Trophoblast cell (in vitro differentiated cells and primary cell): ENCODE measurements around the gene SMTN.

Experiments
- DNase-seq, 2 donors: peaks; one replicate each; pipeline ENCODE4 v3.0.0-alpha.2; 2016
- H2AFZ ChIP-seq: 2 replicates; pipeline ENCODE4 v1.6.1; 2013; ENCODE audit warnings: low read length, moderate library complexity, mild to moderate bottlenecking; ENCODE audit not compliant: insufficient read depth, poor library complexity
- H2AK5ac ChIP-seq: 2 replicates; pipeline ENCODE4 v1.6.1; 2013; ENCODE audit warnings: mild to moderate bottlenecking, low read length
- H2BK120ac ChIP-seq: 2 replicates; pipeline ENCODE4 v1.6.1; 2013; ENCODE audit warnings: low read length, mild to moderate bottlenecking, moderate library complexity; ENCODE audit not compliant: insufficient read depth, poor library complexity
- H2BK12ac ChIP-seq: 2 replicates; pipeline ENCODE4 v1.6.1; 2013; ENCODE audit warnings: mild to moderate bottlenecking, low read length, moderate library complexity
- H2BK5ac ChIP-seq: 2 replicates; pipeline ENCODE4 v1.6.1; 2013; ENCODE audit warnings: low read length, low read depth, moderate library complexity, mild to moderate bottlenecking; ENCODE audit not compliant: poor library complexity
- H3K14ac ChIP-seq: 2 replicates; pipeline ENCODE4 v1.6.1; 2013; ENCODE audit warnings: mild to moderate bottlenecking, low read length
- H3K18ac ChIP-seq: 2 replicates; pipeline ENCODE4 v1.6.1; 2013; ENCODE audit warnings: mild to moderate bottlenecking, low read length
- H3K23ac ChIP-seq: 2 replicates; pipeline ENCODE4 v1.6.1; 2013; ENCODE audit warnings: low read length
- H3K27ac ChIP-seq: 2 replicates; pipeline ENCODE4 v1.5.1; 2013; ENCODE audit warnings: low read depth, mild to moderate bottlenecking, inconsistent platforms, low read length, moderate library complexity
- H3K27me3 ChIP-seq: 2 replicates; pipeline ENCODE4 v1.6.1; 2013; ENCODE audit warnings: inconsistent platforms, mild to moderate bottlenecking, low read length, moderate library complexity; ENCODE audit not compliant: insufficient read depth
- H3K36me3 ChIP-seq, 2 experiments: 1 replicate in 1 of 2; 2 replicates in 1 of 2; pipeline ENCODE4 v1.6.1; 2013; ENCODE audit warnings: low read length in 2 of 2, mild to moderate bottlenecking in 2 of 2, moderate library complexity in 1 of 2; ENCODE audit not compliant: insufficient read depth in 2 of 2, control insufficient read depth in 1 of 2
- H3K4ac ChIP-seq: 2 replicates; pipeline ENCODE4 v1.6.1; 2013; ENCODE audit warnings: low read depth, mild to moderate bottlenecking, low read length, moderate library complexity
- H3K4me1 ChIP-seq, 2 experiments: 1 replicate in 1 of 2; 2 replicates in 1 of 2; pipeline ENCODE4 v1.6.1; 2013; ENCODE audit warnings: low read length in 2 of 2, mild to moderate bottlenecking in 2 of 2, moderate library complexity in 1 of 2; ENCODE audit not compliant: insufficient read depth in 2 of 2, control insufficient read depth in 1 of 2
- H3K4me2 ChIP-seq: 2 replicates; pipeline ENCODE4 v1.6.1; 2013; ENCODE audit warnings: inconsistent platforms, mild to moderate bottlenecking, low read length, moderate library complexity
- H3K4me3 ChIP-seq: 2 replicates; pipeline ENCODE4 v1.5.1; 2013; ENCODE audit warnings: mild to moderate bottlenecking, low read depth, low read length, inconsistent platforms
- H3K79me1 ChIP-seq: one replicate; pipeline ENCODE4 v1.6.1; 2013; ENCODE audit warnings: low read length
- H3K79me2 ChIP-seq: 2 replicates; pipeline ENCODE4 v1.6.1; 2013; ENCODE audit warnings: low read length, mild to moderate bottlenecking; ENCODE audit not compliant: control insufficient read depth, insufficient read depth, poor library complexity
- H3K9ac ChIP-seq: 2 replicates; pipeline ENCODE4 v1.6.1; 2013; ENCODE audit warnings: mild to moderate bottlenecking, low read length
- H3K9me3 ChIP-seq: 2 replicates; pipeline ENCODE4 v1.6.1; 2013; ENCODE audit warnings: low read depth, mild to moderate bottlenecking, control low read depth, inconsistent platforms, low read length; ENCODE audit not compliant: insufficient read depth
- H4K12ac ChIP-seq: 2 replicates; pipeline ENCODE4 v1.6.1; 2013; ENCODE audit warnings: low read depth, mild to moderate bottlenecking, low read length, moderate library complexity
- H4K8ac ChIP-seq: 2 replicates; pipeline ENCODE4 v1.6.1; 2013; ENCODE audit warnings: low read depth, mild to moderate bottlenecking, low read length, moderate library complexity
- H4K91ac ChIP-seq: one replicate; pipeline ENCODE4 v1.6.1; 2013; ENCODE audit warnings: low read depth, mild to moderate bottlenecking, low read length, moderate library complexity
- WGBS: extraction: QIAGEN DNeasy Blood & Tissue Kit; methylation state at CpG from one replicate; pipeline ENCODE4 v1.1.7; 2013; ENCODE audit warnings: missing lambda C conversion rate; ENCODE audit not compliant: insufficient read length, insufficient coverage; ENCODE audit errors: extremely low coverage; 5-methylcytosine and 5-hydroxymethylcytosine counted together

The SMTN gene

DNA sequence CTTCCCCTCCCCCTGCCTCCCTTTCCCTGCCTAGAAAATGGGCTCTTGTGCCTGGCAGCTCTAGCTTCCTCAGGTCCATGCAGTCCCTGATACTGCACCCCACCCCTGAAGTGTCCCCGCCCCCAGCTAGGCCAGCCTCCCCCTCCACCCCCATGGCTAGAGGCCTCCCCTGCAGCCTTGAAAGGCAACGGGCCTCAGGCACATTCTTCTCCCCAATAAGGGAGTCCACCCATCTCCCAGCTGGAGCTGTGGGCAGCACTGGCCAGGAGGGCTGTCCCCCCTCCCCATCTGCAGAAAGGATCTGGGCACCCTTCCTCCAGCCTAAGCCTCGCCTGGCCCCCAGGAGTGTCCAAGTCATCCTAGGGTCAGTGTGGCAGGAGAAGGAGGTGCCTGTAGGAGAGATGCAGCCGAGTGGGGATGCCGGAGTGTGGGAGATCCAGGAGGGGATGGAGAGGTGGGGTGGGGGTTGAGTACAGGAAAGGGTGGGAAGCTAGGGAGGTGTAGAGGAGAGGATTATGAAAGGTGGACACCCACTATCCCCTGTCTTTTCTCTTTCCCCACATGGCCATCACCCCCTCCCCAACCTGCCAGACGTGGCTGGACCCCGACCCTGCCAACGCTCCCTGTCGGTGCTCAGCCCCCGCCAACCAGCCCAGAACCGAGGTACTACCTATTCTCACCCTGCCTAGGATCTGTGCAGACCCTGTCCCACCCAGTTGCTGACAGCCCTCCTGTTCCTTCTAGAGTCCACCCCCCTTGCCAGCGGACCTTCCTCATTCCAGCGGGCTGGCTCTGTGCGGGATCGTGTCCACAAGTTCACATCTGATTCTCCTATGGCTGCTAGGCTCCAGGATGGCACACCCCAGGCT is 9.3 kb downstream of the SMTN start:
- no peak overlapping the region for H2AFZ ChIP-seq
- no peak overlapping the region for H4K12ac ChIP-seq
- H4K8ac ChIP-seq = no peak overlapping the region
- no peak overlapping the region for H3K4ac ChIP-seq
- H3K23ac ChIP-seq = no peak overlapping the region
- no CpG with 5 or more reads among the region's 15 CpGs for WGBS
- H3K36me3 ChIP-seq = peaks cover 84 to 92% of the 10 kb centered on the region in 2 experiments
- no peak overlapping the region for H2AK5ac ChIP-seq
- H3K9ac ChIP-seq = no peak overlapping the region
- no peak overlapping the region for H3K18ac ChIP-seq
- no peaks in the 10 kb centered on the region for H3K79me2 ChIP-seq
- no peak overlapping the region for H2BK120ac ChIP-seq
- H4K91ac ChIP-seq = no peak overlapping the region
- DNase-seq = no peak
- peaks cover 3% of the 10 kb centered on the region for H3K9me3 ChIP-seq
- H2BK5ac ChIP-seq = no peak overlapping the region
- H3K14ac ChIP-seq = no peak overlapping the region
- H3K27me3 ChIP-seq = no peaks in the 10 kb centered on the region
- H2BK12ac ChIP-seq = no peak overlapping the region
- H3K4me3 ChIP-seq = no peak overlapping the region
- peaks cover 1% of the 10 kb centered on the region for H3K79me1 ChIP-seq
- H3K4me1 ChIP-seq = no peaks in the 10 kb centered on the region
- no peak overlapping the region for H3K27ac ChIP-seq
- no peak overlapping the region for H3K4me2 ChIP-seq

DNA sequence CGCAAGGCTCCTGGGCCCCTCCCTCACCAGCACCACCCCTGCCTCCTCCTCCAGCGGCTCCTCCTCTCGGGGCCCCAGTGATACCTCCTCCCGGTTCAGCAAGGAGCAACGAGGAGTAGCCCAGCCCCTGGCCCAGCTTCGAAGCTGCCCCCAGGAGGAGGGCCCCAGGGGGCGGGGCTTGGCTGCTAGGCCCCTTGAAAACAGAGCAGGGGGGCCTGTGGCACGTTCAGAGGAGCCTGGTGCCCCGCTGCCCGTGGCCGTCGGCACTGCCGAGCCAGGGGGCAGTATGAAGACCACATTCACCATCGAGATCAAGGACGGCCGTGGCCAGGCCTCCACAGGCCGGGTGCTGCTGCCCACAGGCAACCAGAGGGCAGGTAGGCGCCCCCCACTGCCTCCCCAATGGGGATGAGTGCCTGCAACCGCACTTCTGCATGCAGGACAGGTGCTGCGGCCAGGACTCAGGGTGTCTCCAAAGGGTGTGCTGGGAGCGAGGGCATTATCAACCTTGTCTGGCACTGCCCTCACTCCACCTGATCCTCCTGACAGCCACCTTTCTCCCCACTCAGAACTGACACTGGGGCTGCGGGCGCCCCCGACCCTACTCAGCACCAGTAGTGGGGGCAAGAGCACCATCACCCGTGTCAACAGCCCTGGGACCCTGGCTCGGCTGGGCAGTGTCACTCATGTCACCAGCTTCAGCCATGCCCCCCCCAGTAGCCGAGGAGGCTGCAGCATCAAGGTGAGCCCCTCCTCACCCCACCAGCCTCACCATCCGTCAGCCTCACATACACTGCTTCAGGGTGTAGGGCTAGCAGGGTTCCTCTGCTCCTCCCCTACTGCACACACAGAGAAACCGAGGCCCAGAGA is 10.2 kb downstream of the SMTN start:
- Histone ChIP-seq H3K23ac (no peak overlapping the region), H3K18ac (no peak overlapping the region), H3K9ac (no peak overlapping the region), H3K79me1 (no peaks in the 10 kb centered on the region), H3K14ac (no peak overlapping the region), H3K27me3 (no peaks in the 10 kb centered on the region), H2AFZ (no peak overlapping the region), H2BK5ac (no peak overlapping the region), H3K9me3 (peaks cover 3% of the 10 kb centered on the region), H3K4me2 (no peak overlapping the region), H3K27ac (no peak overlapping the region), H2AK5ac (no peak overlapping the region), H3K4me1 (no peaks in the 10 kb centered on the region), H3K36me3 (peaks cover 92 to 93% of the 10 kb centered on the region in 2 experiments), H4K91ac (no peak overlapping the region), H2BK12ac (no peak overlapping the region), H4K12ac (no peak overlapping the region), H3K79me2 (no peaks in the 10 kb centered on the region), H3K4me3 (no peak overlapping the region), H3K4ac (no peak overlapping the region), H2BK120ac (no peak overlapping the region), H4K8ac (no peak overlapping the region)
- no peak for DNase-seq
- no CpG with 5 or more reads among the region's 29 CpGs for WGBS

GRCh38 chr22:31092161-31092560 is 11.0 kb downstream of the SMTN start:
- no peak for DNase-seq
- H3K18ac ChIP-seq = no peak overlapping the region
- H2AK5ac ChIP-seq = no peak overlapping the region
- no peak overlapping the region for H3K14ac ChIP-seq
- no peak overlapping the region for H4K12ac ChIP-seq
- H2BK12ac ChIP-seq = no peak overlapping the region
- no peak overlapping the region for H2AFZ ChIP-seq
- no peaks in the 10 kb centered on the region for H3K27me3 ChIP-seq
- H3K27ac ChIP-seq = no peak overlapping the region
- H3K4me2 ChIP-seq = no peak overlapping the region
- H3K79me2 ChIP-seq = no peaks in the 10 kb centered on the region
- H3K4me3 ChIP-seq = no peak overlapping the region
- H4K8ac ChIP-seq = no peak overlapping the region
- H3K4ac ChIP-seq = no peak overlapping the region
- H3K79me1 ChIP-seq = no peaks in the 10 kb centered on the region
- WGBS = no CpG with 5 or more reads among the region's 9 CpGs
- H3K9ac ChIP-seq = no peak overlapping the region
- H3K9me3 ChIP-seq = peaks cover 5% of the 10 kb centered on the region
- no peak overlapping the region for H2BK5ac ChIP-seq
- H3K23ac ChIP-seq = no peak overlapping the region
- H3K4me1 ChIP-seq = no peaks in the 10 kb centered on the region
- H3K36me3 ChIP-seq = peaks cover 94 to 98% of the 10 kb centered on the region in 2 experiments
- no peak overlapping the region for H4K91ac ChIP-seq
- no peak overlapping the region for H2BK120ac ChIP-seq

GRCh38 chr22:31093086-31093850 is 12.2 kb downstream of the SMTN start:
- Histone ChIP-seq H2AFZ (no peak overlapping the region), H2BK12ac (no peak overlapping the region), H3K9me3 (peaks cover 2% of the 10 kb centered on the region), H3K79me1 (no peaks in the 10 kb centered on the region), H3K36me3 (peaks cover 89 to 95% of the 10 kb centered on the region in 2 experiments), H3K4me2 (no peak overlapping the region), H4K91ac (no peak overlapping the region), H3K79me2 (no peaks in the 10 kb centered on the region), H3K23ac (no peak overlapping the region), H3K4me3 (no peak overlapping the region), H3K9ac (no peak overlapping the region), H3K4ac (no peak overlapping the region), H3K27me3 (no peaks in the 10 kb centered on the region), H4K8ac (no peak overlapping the region), H3K14ac (no peak overlapping the region), H3K27ac (no peak overlapping the region), H2AK5ac (no peak overlapping the region), H2BK120ac (no peak overlapping the region), H2BK5ac (no peak overlapping the region), H3K4me1 (no peaks in the 10 kb centered on the region), H3K18ac (no peak overlapping the region), H4K12ac (no peak overlapping the region)
- no CpG with 5 or more reads among the region's 33 CpGs for WGBS
- DNase-seq = no peak
